Panc1 (cell line): Measurements from ENCODE around the gene RBP5. TPM values are rescaled to one million over a fixed set of nuclear protein-coding genes. Genes with fewer than 3 reads are reported as not detected.

Experiments
- ATAC-seq: fragments of 200-7000 bp; cut with Tn5 transposase; 2 replicates; pipeline ENCODE4 v1.9.1; 2020; ENCODE audit warnings: mild to moderate bottlenecking, moderate library complexity
- BruUV-seq: library from RNA; stranded (reverse); fragments of 400-500 nt; replicated peaks from 2 replicates; lab custom pipeline; 2021; lab: Mats Ljungman, UMichigan
- CTCF ChIA-PET: fragments of 300-600 bp; sonication (Branson Sonifier 250); formaldehyde crosslinking; loops from one replicate; lab custom pipeline; 2022; ENCODE audit warnings: antibody characterized with exemption; lab: Charles Lee
- POLR2A ChIA-PET: fragments of 300-600 bp; sonication (Branson Sonifier 250); formaldehyde crosslinking; loops from one replicate; lab custom pipeline; 2022; ENCODE audit warnings: antibody characterized with exemption; lab: Charles Lee
- DNase-seq: peaks from one replicate; pipeline ENCODE4 v3.0.0-alpha.2; 2010; ENCODE audit warnings: low read depth, low spot score
- H3K27ac ChIP-seq: 2 replicates; pipeline ENCODE4 v1.5.1; 2011; ENCODE audit warnings: mild to moderate bottlenecking, low read length, inconsistent platforms
- H3K27me3 ChIP-seq: fragments of 200-500 bp; sonication (Bioruptor generic); 2 replicates; pipeline ENCODE4 v1.6.0; 2014; ENCODE audit warnings: low read length, inconsistent platforms; ENCODE audit not compliant: control insufficient read depth, insufficient read depth
- H3K36me3 ChIP-seq: fragments of 200-500 bp; sonication (Bioruptor generic); 2 replicates; pipeline ENCODE4 v1.5.1; 2014; ENCODE audit warnings: inconsistent platforms, mild to moderate bottlenecking, low read length, moderate library complexity; ENCODE audit not compliant: control insufficient read depth, insufficient read depth
- H3K4me1 ChIP-seq: 2 replicates; pipeline ENCODE4 v1.5.1; 2011; ENCODE audit warnings: inconsistent platforms, mild to moderate bottlenecking, low read length, moderate library complexity; ENCODE audit not compliant: control insufficient read depth, insufficient read depth
- H3K4me3 ChIP-seq, 2 experiments: 2 replicates each; pipeline ENCODE4 v1.5.1; 2011 to 2012; ENCODE audit warnings: low read depth in 2 of 2, low read length in 2 of 2, mild to moderate bottlenecking in 2 of 2, inconsistent platforms in 1 of 2, moderate library complexity in 1 of 2
- H3K9me3 ChIP-seq: fragments of 200-500 bp; sonication (Bioruptor generic); 2 replicates; pipeline ENCODE4 v1.5.1; 2014; ENCODE audit warnings: low read depth, mild to moderate bottlenecking, inconsistent platforms, low read length, moderate library complexity; ENCODE audit not compliant: control insufficient read depth, insufficient read depth
- CTCF ChIP-seq: fragments of 450-650 bp; IDR thresholded peaks from 2 replicates; pipeline ENCODE4 v1.5.1; 2017; ENCODE audit warnings: mild to moderate bottlenecking
- POLR2AphosphoS5 ChIP-seq: IDR thresholded peaks from 2 replicates; pipeline ENCODE4 v1.6.1; 2012; ENCODE audit warnings: mild to moderate bottlenecking, low read depth, low read length, moderate library complexity
- SIN3A ChIP-seq: IDR thresholded peaks from 2 replicates; pipeline ENCODE4 v1.6.1; 2012; ENCODE audit warnings: low read depth, mild to moderate bottlenecking, low read length, moderate library complexity, borderline replicate concordance; ENCODE audit not compliant: insufficient read depth
- TCF7L2 ChIP-seq: IDR thresholded peaks from 2 replicates; pipeline ENCODE4 v1.6.1; 2011; ENCODE audit warnings: mild to moderate bottlenecking, low read depth, low read length, inconsistent platforms
- in situ Hi-C: cut with HindIII; loops from 2 replicates; pipeline ENCODE4 v1.10.0; 2016; ENCODE audit warnings: low sequenced_read_pairs, low pct_unique_long_range_greater_than_20kb
- intact Hi-C: fragments of 100-400 bp; cut with micrococcal nuclease; formaldehyde crosslinking; loops from one replicate; pipeline ENCODE4 v1.10.0; 2022; ENCODE audit not compliant: unreplicated experiment
- total RNA-seq: library from RNA; stranded (reverse); gene quantifications from one replicate; pipeline ENCODE4 v1.2.1, GENCODE V29; 2021; ENCODE audit not compliant: unreplicated experiment
- TF ChIP-seq, protein P1 (sequence below), 2 experiments: IDR thresholded peaks; 2 replicates each; pipeline ENCODE4 v1.6.1; 2011 to 2012; ENCODE audit warnings: low read depth in 2 of 2, control low read depth in 1 of 2, low read length in 1 of 2, mild to moderate bottlenecking in 1 of 2, moderate library complexity in 1 of 2; ENCODE audit not compliant: insufficient read depth in 1 of 2

Gene RBP5
- total RNA-seq, 1 experiment from 2014 or later: not detected

DNA sequence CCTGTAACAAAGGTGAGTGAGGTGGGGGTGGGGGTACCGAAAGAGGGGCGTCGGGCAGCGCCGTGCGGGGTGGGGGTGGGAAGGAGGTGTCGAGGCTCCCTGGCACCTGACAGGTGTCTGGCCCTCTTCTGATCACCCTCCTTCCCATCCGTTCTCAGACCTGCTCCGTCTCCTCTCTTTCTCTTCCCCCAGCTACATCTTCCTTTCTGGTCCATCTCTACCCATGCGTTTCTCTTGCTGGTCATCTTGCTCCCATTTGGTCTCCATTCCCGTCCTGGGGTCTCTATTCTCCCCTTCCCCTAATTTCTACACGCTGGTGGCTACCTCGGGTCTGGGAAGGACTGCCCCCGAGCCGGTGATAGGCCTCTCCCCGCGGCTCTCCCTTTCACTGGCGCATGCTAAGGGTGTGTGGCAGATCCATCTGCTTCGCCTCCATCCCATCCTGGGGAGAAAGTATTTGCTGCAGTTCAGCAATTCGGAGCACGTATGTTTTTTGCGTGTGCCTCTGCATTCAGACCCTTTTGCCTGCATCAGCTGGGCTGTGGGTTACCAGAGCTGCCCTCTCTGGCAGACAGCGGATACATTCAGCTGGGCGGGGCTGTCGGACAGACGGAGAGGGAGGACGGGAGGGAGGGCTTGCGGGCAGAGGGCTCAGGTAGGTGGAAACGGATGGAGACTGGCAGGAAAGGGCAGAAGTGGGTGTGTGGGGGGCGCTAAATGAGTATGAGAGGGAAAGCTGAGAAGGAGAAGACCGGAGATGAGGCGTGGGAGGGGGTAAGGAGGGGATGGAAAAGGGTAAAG is 2.2 kb upstream of the RBP5 start:
- DNase-seq (no peak), ATAC-seq (peak; percentile 50; the same call in 1 of the 2 replicates)
- Histone ChIP-seq H3K9me3 (no peaks in the 10 kb centered on the region), H3K36me3 (no peaks in the 10 kb centered on the region), H3K27ac (no peak overlapping the region), H3K27me3 (no peaks in the 10 kb centered on the region), H3K4me3 (peak overlapping the region; percentile 43 to 47), H3K4me1 (no peaks in the 10 kb centered on the region)
- ChIA-PET CTCF (no interaction called here), POLR2A (no interaction called here)
- no TSS peak for BruUV-seq
- in situ Hi-C loops (no loop called here), intact Hi-C loops (no loop called here)
- TF ChIP-seq, protein P1, sequence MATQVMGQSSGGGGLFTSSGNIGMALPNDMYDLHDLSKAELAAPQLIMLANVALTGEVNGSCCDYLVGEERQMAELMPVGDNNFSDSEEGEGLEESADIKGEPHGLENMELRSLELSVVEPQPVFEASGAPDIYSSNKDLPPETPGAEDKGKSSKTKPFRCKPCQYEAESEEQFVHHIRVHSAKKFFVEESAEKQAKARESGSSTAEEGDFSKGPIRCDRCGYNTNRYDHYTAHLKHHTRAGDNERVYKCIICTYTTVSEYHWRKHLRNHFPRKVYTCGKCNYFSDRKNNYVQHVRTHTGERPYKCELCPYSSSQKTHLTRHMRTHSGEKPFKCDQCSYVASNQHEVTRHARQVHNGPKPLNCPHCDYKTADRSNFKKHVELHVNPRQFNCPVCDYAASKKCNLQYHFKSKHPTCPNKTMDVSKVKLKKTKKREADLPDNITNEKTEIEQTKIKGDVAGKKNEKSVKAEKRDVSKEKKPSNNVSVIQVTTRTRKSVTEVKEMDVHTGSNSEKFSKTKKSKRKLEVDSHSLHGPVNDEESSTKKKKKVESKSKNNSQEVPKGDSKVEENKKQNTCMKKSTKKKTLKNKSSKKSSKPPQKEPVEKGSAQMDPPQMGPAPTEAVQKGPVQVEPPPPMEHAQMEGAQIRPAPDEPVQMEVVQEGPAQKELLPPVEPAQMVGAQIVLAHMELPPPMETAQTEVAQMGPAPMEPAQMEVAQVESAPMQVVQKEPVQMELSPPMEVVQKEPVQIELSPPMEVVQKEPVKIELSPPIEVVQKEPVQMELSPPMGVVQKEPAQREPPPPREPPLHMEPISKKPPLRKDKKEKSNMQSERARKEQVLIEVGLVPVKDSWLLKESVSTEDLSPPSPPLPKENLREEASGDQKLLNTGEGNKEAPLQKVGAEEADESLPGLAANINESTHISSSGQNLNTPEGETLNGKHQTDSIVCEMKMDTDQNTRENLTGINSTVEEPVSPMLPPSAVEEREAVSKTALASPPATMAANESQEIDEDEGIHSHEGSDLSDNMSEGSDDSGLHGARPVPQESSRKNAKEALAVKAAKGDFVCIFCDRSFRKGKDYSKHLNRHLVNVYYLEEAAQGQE (IDR thresholded peaks at IDR 0.05; ENCODE audit: insufficient read depth in 1 of 2, low read depth in 2 of 2, low read length in 1 of 2): no peak
- no peak for TF ChIP-seq POLR2AphosphoS5
- no peak for TF ChIP-seq TCF7L2
- no peak for TF ChIP-seq CTCF
- TF ChIP-seq SIN3A: no peak

- H3K27ac ChIP-seq: no peak within 1 kb of the TSS
- DNase-seq: no peak
- H3K4me3 ChIP-seq: peak within 1 kb of the TSS; percentile 43 to 47
Observed at GRCh38 chr12:7129872-7130691, 1.4 kb upstream of the RBP5 start, which contains the start of gene CLSTN3. Gene CLSTN3 (plus strand): TSS chr12:7130371. CDS start chr12:7130649, 278 bp downstream.

More at GRCh38 chr12:7129872-7130691, 1.4 kb upstream of the RBP5 start, which contains the start of gene CLSTN3:
- H3K4me1 ChIP-seq: no peaks in the 10 kb centered on the region
- ATAC-seq: peak; percentile 78
- BruUV-seq: no TSS peak
- ChIA-PET CTCF (interaction anchor here (0.9 kb wide), 1 partner anchor 12 kb away, joined by 3 read pairs; no protein-coding TSS in a partner anchor), POLR2A (interaction anchor here (0.7 kb wide), 1 partner anchor 639 kb away, joined by 6 read pairs; no protein-coding TSS in a partner anchor)
- intact Hi-C loops: no loop called here
- TF ChIP-seq, protein P1 (IDR thresholded peaks at IDR 0.05; ENCODE audit: insufficient read depth in 1 of 2, low read depth in 2 of 2, low read length in 1 of 2): no peak
- no peak for TF ChIP-seq SIN3A
- no peak for TF ChIP-seq TCF7L2
- H3K9me3 ChIP-seq: no peaks in the 10 kb centered on the region
- H3K27me3 ChIP-seq: no peaks in the 10 kb centered on the region
- in situ Hi-C loops: no loop called here
- no peaks in the 10 kb centered on the region for H3K36me3 ChIP-seq
